IMR-90 (cell line): ENCODE measurements around the gene RBM28. TPM values are rescaled to one million over a fixed set of nuclear protein-coding genes. Genes with fewer than 3 reads are reported as not detected.

ENCODE experiments used
- ATAC-seq: fragments of 200-7000 bp; cut with Tn5 transposase; 2 replicates; pipeline ENCODE4 v1.9.1; 2020; ENCODE audit warnings: low read depth, mild to moderate bottlenecking, moderate library complexity
- BruUV-seq: library from RNA; stranded (reverse); fragments of 400-500 nt; replicated peaks from 2 replicates; lab custom pipeline; 2021; lab: Mats Ljungman, UMichigan
- CTCF ChIA-PET: fragments of 300-600 bp; formaldehyde crosslinking; extraction: SDS; loops from one replicate; lab custom pipeline; 2021; ENCODE audit warnings: antibody characterized with exemption; lab: Yijun Ruan, JAX
- POLR2A ChIA-PET: fragments of 300-600 bp; sonication (Branson Sonifier 250); formaldehyde crosslinking; loops from one replicate; lab custom pipeline; 2022; ENCODE audit warnings: antibody characterized with exemption; ENCODE audit not compliant: unreplicated experiment; lab: Charles Lee
- DNase-seq: peaks from one replicate; pipeline ENCODE4 v3.0.0; 2013
- H2AFZ ChIP-seq: replicated peaks from 2 replicates; pipeline ENCODE3; 2013; ENCODE audit warnings: low read length, mild to moderate bottlenecking; ENCODE audit not compliant: poor library complexity
- H2AK5ac ChIP-seq: 2 replicates; pipeline ENCODE4 v1.6.1; 2013; ENCODE audit warnings: low read depth, low read length, inconsistent platforms
- H2AK9ac ChIP-seq: replicated peaks from 2 replicates; pipeline ENCODE3; 2013; ENCODE audit warnings: mild to moderate bottlenecking, low read depth, low read length, moderate library complexity; ENCODE audit not compliant: poor library complexity
- H2BK120ac ChIP-seq: 2 replicates; pipeline ENCODE4 v1.6.1; 2013; ENCODE audit warnings: low read depth, low read length, inconsistent platforms
- H2BK15ac ChIP-seq: 3 replicates; pipeline ENCODE4 v1.6.1; 2013; ENCODE audit warnings: low read depth, low read length, inconsistent platforms
- H2BK20ac ChIP-seq: 2 replicates; pipeline ENCODE4 v1.6.1; 2013; ENCODE audit warnings: low read depth, mild to moderate bottlenecking, inconsistent platforms, low read length, moderate library complexity
- H2BK5ac ChIP-seq: 2 replicates; pipeline ENCODE4 v1.6.1; 2013; ENCODE audit warnings: mild to moderate bottlenecking, low read depth, low read length, inconsistent platforms; ENCODE audit not compliant: poor library complexity, severe bottlenecking
- H3K14ac ChIP-seq: replicated peaks from 2 replicates; pipeline ENCODE4 v1.6.1; 2013; ENCODE audit warnings: low read depth, low read length, inconsistent platforms
- H3K18ac ChIP-seq: 2 replicates; pipeline ENCODE4 v1.6.1; 2013; ENCODE audit warnings: low read depth, low read length, control low read depth
- H3K23ac ChIP-seq: 2 replicates; pipeline ENCODE4 v1.6.1; 2013; ENCODE audit warnings: low read depth, low read length, inconsistent platforms
- H3K27ac ChIP-seq: 2 replicates; pipeline ENCODE4 v1.5.1; 2013; ENCODE audit warnings: mild to moderate bottlenecking, control low read depth, low read length; ENCODE audit not compliant: insufficient read depth
- H3K27me3 ChIP-seq: 2 replicates; pipeline ENCODE4 v1.6.1; 2013; ENCODE audit warnings: low read length; ENCODE audit not compliant: control insufficient read depth, insufficient read depth
- H3K36me3 ChIP-seq: 2 replicates; pipeline ENCODE4 v1.6.1; 2013; ENCODE audit warnings: low read length, mixed read lengths; ENCODE audit not compliant: control insufficient read depth, insufficient read depth
- H3K4ac ChIP-seq: 2 replicates; pipeline ENCODE4 v1.6.1; 2013; ENCODE audit warnings: low read depth, low read length, inconsistent platforms
- H3K4me1 ChIP-seq: 2 replicates; pipeline ENCODE4 v1.6.1; 2013; ENCODE audit warnings: low read length, mixed read lengths; ENCODE audit not compliant: control insufficient read depth, insufficient read depth
- H3K4me2 ChIP-seq: 2 replicates; pipeline ENCODE4 v1.6.1; 2013; ENCODE audit warnings: low read depth, mild to moderate bottlenecking, control low read depth, low read length, moderate library complexity
- H3K4me3 ChIP-seq: 2 replicates; pipeline ENCODE4 v1.5.1; 2013; ENCODE audit warnings: low read depth, mild to moderate bottlenecking, control low read depth, low read length, moderate library complexity; ENCODE audit not compliant: insufficient read depth
- H3K56ac ChIP-seq: 2 replicates; pipeline ENCODE4 v1.6.1; 2013; ENCODE audit warnings: low read length, inconsistent platforms; ENCODE audit not compliant: insufficient read depth; ENCODE audit errors: extremely low read depth
- H3K79me1 ChIP-seq, 2 experiments: 2 replicates each; pipeline ENCODE4 v1.6.1; 2013; ENCODE audit warnings: low read length in 2 of 2, inconsistent platforms in 1 of 2, low read depth in 1 of 2
- H3K9ac ChIP-seq: 2 replicates; pipeline ENCODE4 v1.6.1; 2013; ENCODE audit warnings: low read depth, low read length, control low read depth
- H3K9me1 ChIP-seq: 2 replicates; pipeline ENCODE4 v1.6.1; 2013; ENCODE audit warnings: low read length, inconsistent platforms; ENCODE audit not compliant: insufficient read depth
- H3K9me3 ChIP-seq: 2 replicates; pipeline ENCODE4 v1.6.1; 2013; ENCODE audit warnings: low read length; ENCODE audit not compliant: control insufficient read depth, insufficient read depth
- H4K20me1 ChIP-seq: 2 replicates; pipeline ENCODE4 v1.6.1; 2013; ENCODE audit warnings: low read length, inconsistent platforms; ENCODE audit not compliant: insufficient read depth
- H4K5ac ChIP-seq: 2 replicates; pipeline ENCODE4 v1.6.1; 2013; ENCODE audit warnings: mild to moderate bottlenecking, low read depth, low read length, control low read depth
- H4K8ac ChIP-seq, 2 experiments: 2 replicates each; pipeline ENCODE4 v1.6.1; 2013; ENCODE audit warnings: low read depth in 2 of 2, low read length in 2 of 2, control low read depth in 1 of 2, inconsistent platforms in 1 of 2
- H4K91ac ChIP-seq: 2 replicates; pipeline ENCODE4 v1.6.1; 2013; ENCODE audit warnings: low read depth, low read length, inconsistent platforms; ENCODE audit not compliant: insufficient read depth
- BHLHE40 ChIP-seq: fragments of 150-350 bp; IDR thresholded peaks from 2 replicates; pipeline ENCODE4 v1.6.1; 2016; ENCODE audit warnings: mild to moderate bottlenecking, low read depth, low read length
- CEBPB ChIP-seq: IDR thresholded peaks from 2 replicates; pipeline ENCODE4 v1.6.1; 2012; ENCODE audit warnings: low read depth, low read length, improper control_type of control experiment
- CHD1 ChIP-seq: IDR thresholded peaks from 2 replicates; pipeline ENCODE4 v1.6.1; 2012; ENCODE audit warnings: low read depth, low read length, improper control_type of control experiment
- ELK1 ChIP-seq: fragments of 150-350 bp; IDR thresholded peaks from 2 replicates; pipeline ENCODE4 v1.6.1; 2016; ENCODE audit warnings: low read depth, mild to moderate bottlenecking, low read length, moderate library complexity, borderline replicate concordance
- FOS ChIP-seq: fragments of 150-350 bp; IDR thresholded peaks from 2 replicates; pipeline ENCODE4 v1.6.1; 2016; ENCODE audit warnings: low read depth, low read length
- MAFK ChIP-seq: IDR thresholded peaks from 2 replicates; pipeline ENCODE4 v1.6.1; 2012; ENCODE audit warnings: low read depth, low read length, improper control_type of control experiment
- MAZ ChIP-seq: IDR thresholded peaks from 2 replicates; pipeline ENCODE4 v1.6.1; 2012; ENCODE audit warnings: low read depth, mild to moderate bottlenecking, low read length, improper control_type of control experiment, moderate library complexity, borderline replicate concordance
- MXI1 ChIP-seq: IDR thresholded peaks from 2 replicates; pipeline ENCODE4 v1.6.1; 2012; ENCODE audit warnings: low read depth, mild to moderate bottlenecking, low read length, moderate library complexity, borderline replicate concordance
- NFE2L2 ChIP-seq: fragments of 150-350 bp; IDR thresholded peaks from 2 replicates; pipeline ENCODE4 v1.6.1; 2016; ENCODE audit warnings: low read depth, mild to moderate bottlenecking, low read length
- POLR2A ChIP-seq: IDR thresholded peaks from 2 replicates; pipeline ENCODE4 v1.6.1; 2012; ENCODE audit warnings: mild to moderate bottlenecking, low read depth, low read length
- RCOR1 ChIP-seq: IDR thresholded peaks from 2 replicates; pipeline ENCODE4 v1.6.1; 2012; ENCODE audit warnings: mild to moderate bottlenecking, low read length, improper control_type of control experiment; ENCODE audit not compliant: insufficient replicate concordance
- RFX5 ChIP-seq: IDR thresholded peaks from 2 replicates; pipeline ENCODE4 v1.8.0; 2012; ENCODE audit warnings: low read depth, mild to moderate bottlenecking, low read length, moderate library complexity
- SMC3 ChIP-seq: fragments of 150-350 bp; IDR thresholded peaks from 2 replicates; pipeline ENCODE4 v1.6.1; 2016; ENCODE audit warnings: low read depth, mild to moderate bottlenecking, antibody characterized with exemption, low read length, moderate library complexity
- USF2 ChIP-seq: fragments of 150-350 bp; IDR thresholded peaks from 2 replicates; pipeline ENCODE4 v1.6.1; 2017; ENCODE audit warnings: mild to moderate bottlenecking, antibody characterized with exemption, low read length, low read depth
- WGBS, 2 experiments: methylation state at CpG; one replicate each; pipeline versions ENCODE4 v1.1.5 to v1.1.7; 2013; ENCODE audit warnings: missing lambda C conversion rate in 2 of 2; ENCODE audit not compliant: insufficient read length in 1 of 2; ENCODE audit errors: extremely low coverage in 2 of 2; 5-methylcytosine and 5-hydroxymethylcytosine counted together
- dilution Hi-C: fragments of 300-500 bp; cut with HindIII; formaldehyde crosslinking; loops from one replicate; pipeline ENCODE4 v1.14.3; 2018; ENCODE audit warnings: low sequenced_read_pairs; ENCODE audit not compliant: unreplicated experiment
- in situ Hi-C: fragments of 300-500 bp; cut with MboI; formaldehyde crosslinking; loops from 3 replicates; pipeline ENCODE4 v1.14.3; 2019; ENCODE audit warnings: low sequenced_read_pairs, inconsistent platforms, mixed read lengths
- intact Hi-C: fragments of 100-400 bp; cut with micrococcal nuclease; formaldehyde crosslinking; loops from 2 replicates; pipeline ENCODE4 v1.10.0; 2022
- polyA plus RNA-seq, 3 experiments: library from polyadenylated mRNA; depleted of rRNA; stranded (reverse); fragments of >200 nt; gene quantifications; 2 replicates each; pipeline ENCODE4 v1.2.3, GENCODE V29; 2012; ENCODE audit warnings: low replicate concordance in 1 of 3
- total RNA-seq: library from RNA; depleted of rRNA; stranded (reverse); fragments of >200 nt; gene quantifications from 2 replicates; pipeline ENCODE4 v1.2.3, GENCODE V29; 2012

The RBM28 gene
- total and polyA plus RNA-seq, 2 of the 4 experiments (the other 2 are of a cell fraction) = 12.4 to 20.4 TPM

GRCh38 chr7:128353189-128353588 lies 9.5 kb upstream of the RBM28 start:
- H3K14ac ChIP-seq = no peak overlapping the region
- H4K8ac ChIP-seq = no peak overlapping the region
- H3K9me3 ChIP-seq = no peaks in the 10 kb centered on the region
- peak overlapping the region; percentile 23 for H2AFZ ChIP-seq
- in situ Hi-C loops (no loop called here), intact Hi-C loops (no loop called here), dilution Hi-C loops (no loop called here)
- DNase-seq = no peak
- POLR2A ChIA-PET = no interaction called here
- TF ChIP-seq RFX5 (no peak), MXI1 (no peak), NFE2L2 (no peak), ELK1 (no peak), CEBPB (no peak), FOS (no peak), RCOR1 (no peak), MAFK (no peak), USF2 (no peak), POLR2A (no peak), CHD1 (no peak), MAZ (no peak), BHLHE40 (no peak), SMC3 (no peak)
- no peak overlapping the region for H2BK5ac ChIP-seq
- no TSS peak for BruUV-seq
- no peaks in the 10 kb centered on the region for H3K36me3 ChIP-seq
- no peak overlapping the region for H2AK9ac ChIP-seq
- no peak overlapping the region for H4K91ac ChIP-seq
- no peaks in the 10 kb centered on the region for H3K4me1 ChIP-seq
- H3K9ac ChIP-seq = no peak overlapping the region
- no peak overlapping the region for H3K4me2 ChIP-seq
- no peak overlapping the region for H3K4me3 ChIP-seq
- H4K5ac ChIP-seq = no peak overlapping the region
- no peak for ATAC-seq
- no peak overlapping the region for H2BK120ac ChIP-seq
- CTCF ChIA-PET = no interaction called here
- H4K20me1 ChIP-seq = no peaks in the 10 kb centered on the region
- H2BK20ac ChIP-seq = no peak overlapping the region
- no peak overlapping the region for H2AK5ac ChIP-seq
- peaks cover 89% of the 10 kb centered on the region for H3K27me3 ChIP-seq
- H3K4ac ChIP-seq = no peak overlapping the region
- H3K23ac ChIP-seq = no peak overlapping the region
- H3K27ac ChIP-seq = no peak overlapping the region
- 80% methylated on average over 2 of the region's 3 CpGs; no CpG with 5 or more reads in 1 of the 2 experiments for WGBS, 2 experiments
- H3K56ac ChIP-seq = no peak overlapping the region
- H3K9me1 ChIP-seq = no peaks in the 10 kb centered on the region
- no peak overlapping the region for H3K18ac ChIP-seq
- H3K79me1 ChIP-seq = no peaks in the 10 kb centered on the region
- no peak overlapping the region for H2BK15ac ChIP-seq
